Right atrium auricular region (tissue), 2 donors: Measurements from ENCODE around the gene ASCC2. TPM values are rescaled to one million over a fixed set of nuclear protein-coding genes. Genes with fewer than 3 reads are reported as not detected.
A peak's percentile ranks its signal among the peaks of the same experiment; 100 is the strongest.

Experiments used
- DNase-seq: peaks from one replicate; pipeline ENCODE4 v3.0.0-alpha.2; 2019; ENCODE audit warnings: low spot score
- H3K27ac ChIP-seq, 2 donors: fragments of 200-600 bp; sonication (generic); 1 replicate in 1 of 2; 2 replicates in 1 of 2; pipeline ENCODE4 v1.5.1; 2016 to 2019
- H3K27me3 ChIP-seq, 2 donors: fragments of 200-600 bp; sonication (generic); one replicate each; pipeline versions ENCODE4 v1.5.1 to v1.6.0; 2017 to 2019
- H3K36me3 ChIP-seq: fragments of 200-600 bp; sonication (generic); one replicate; pipeline ENCODE4 v1.5.1; 2016
- H3K4me1 ChIP-seq, 2 donors: fragments of 200-600 bp; sonication (generic); one replicate each; pipeline versions ENCODE4 v1.5.1 to v1.6.0; 2017 to 2019
- H3K4me3 ChIP-seq, 2 donors: fragments of 200-600 bp; sonication (generic); 1 replicate in 1 of 2; 2 replicates in 1 of 2; pipeline ENCODE4 v1.5.1; 2017 to 2019; ENCODE audit warnings: mild to moderate bottlenecking in 1 of 2, moderate library complexity in 1 of 2
- H3K9me3 ChIP-seq, 2 donors: fragments of 200-600 bp; sonication (generic); one replicate each; pipeline ENCODE4 v1.5.1; 2019
- total RNA-seq, 2 donors: library from RNA; depleted of rRNA; stranded (reverse); fragments of >200 nt; gene quantifications; one replicate each; pipeline ENCODE4 v1.1.0, GENCODE V29; 2016
- TF ChIP-seq, protein P1 (sequence below), 2 donors: fragments of 200-600 bp; sonication (generic); IDR thresholded peaks; one replicate each; pipeline ENCODE4 v1.5.1; 2019; ENCODE audit warnings: antibody characterized with exemption in 2 of 2

The ASCC2 gene
- total RNA-seq, 2 donors from 2014 or later, result 24.3 to 37.5 TPM

DNA sequence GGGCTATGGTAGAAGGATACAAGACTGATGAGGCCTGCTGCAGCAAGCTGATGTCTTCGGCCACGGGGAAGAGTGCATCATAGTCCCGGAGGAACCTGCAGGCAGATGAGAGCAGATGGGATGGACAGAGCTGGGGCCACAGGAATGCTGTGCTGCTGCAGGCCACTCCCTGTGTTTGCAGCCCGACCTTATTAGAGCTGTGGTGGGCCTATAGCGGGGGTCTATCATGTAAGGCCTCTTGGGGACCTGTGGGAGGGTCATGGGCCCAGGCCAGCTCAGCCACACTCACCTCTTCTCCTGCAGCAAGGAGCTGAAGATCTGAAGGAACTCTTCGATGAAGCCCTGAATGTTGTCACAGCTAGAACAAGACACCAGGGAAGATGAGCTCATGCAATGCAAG, 31.9 kb downstream of the ASCC2 start:
- Histone ChIP-seq H3K36me3 (peaks cover 82% of the 10 kb centered on the region), H3K9me3 (no peaks in the 10 kb centered on the region), H3K4me1 (peaks cover 0 to 10% of the 10 kb centered on the region in 2 donors), H3K27ac (no peak overlapping the region), H3K27me3 (no peaks in the 10 kb centered on the region), H3K4me3 (no peak overlapping the region)
- TF ChIP-seq, protein P1, sequence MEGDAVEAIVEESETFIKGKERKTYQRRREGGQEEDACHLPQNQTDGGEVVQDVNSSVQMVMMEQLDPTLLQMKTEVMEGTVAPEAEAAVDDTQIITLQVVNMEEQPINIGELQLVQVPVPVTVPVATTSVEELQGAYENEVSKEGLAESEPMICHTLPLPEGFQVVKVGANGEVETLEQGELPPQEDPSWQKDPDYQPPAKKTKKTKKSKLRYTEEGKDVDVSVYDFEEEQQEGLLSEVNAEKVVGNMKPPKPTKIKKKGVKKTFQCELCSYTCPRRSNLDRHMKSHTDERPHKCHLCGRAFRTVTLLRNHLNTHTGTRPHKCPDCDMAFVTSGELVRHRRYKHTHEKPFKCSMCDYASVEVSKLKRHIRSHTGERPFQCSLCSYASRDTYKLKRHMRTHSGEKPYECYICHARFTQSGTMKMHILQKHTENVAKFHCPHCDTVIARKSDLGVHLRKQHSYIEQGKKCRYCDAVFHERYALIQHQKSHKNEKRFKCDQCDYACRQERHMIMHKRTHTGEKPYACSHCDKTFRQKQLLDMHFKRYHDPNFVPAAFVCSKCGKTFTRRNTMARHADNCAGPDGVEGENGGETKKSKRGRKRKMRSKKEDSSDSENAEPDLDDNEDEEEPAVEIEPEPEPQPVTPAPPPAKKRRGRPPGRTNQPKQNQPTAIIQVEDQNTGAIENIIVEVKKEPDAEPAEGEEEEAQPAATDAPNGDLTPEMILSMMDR (IDR thresholded peaks at IDR 0.05), result no peak
- DNase-seq, result no peak

DNA sequence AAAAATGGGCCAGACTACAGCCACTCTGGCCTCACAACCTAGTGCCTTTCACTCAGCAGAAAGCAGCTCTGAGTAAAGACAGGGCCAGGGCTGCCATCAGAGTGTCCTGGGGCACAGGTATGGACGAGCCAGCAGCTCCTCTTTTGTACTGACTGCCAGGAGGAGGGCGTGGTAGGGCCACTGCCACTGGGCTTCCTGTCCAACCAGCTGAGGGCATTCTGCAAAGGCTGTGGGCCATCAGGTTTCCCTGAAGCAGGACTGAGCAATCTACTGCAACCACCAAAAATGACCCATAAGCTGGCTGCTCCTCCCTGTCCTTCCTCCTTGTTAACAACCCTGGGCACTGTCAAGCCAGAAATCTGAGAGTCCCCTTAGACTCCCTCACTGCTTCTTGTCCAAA, 33.1 kb downstream of the ASCC2 start:
- no peak for DNase-seq
- peaks cover 0 to 22% of the 10 kb centered on the region in 2 donors for H3K4me1 ChIP-seq
- no peaks in the 10 kb centered on the region for H3K9me3 ChIP-seq
- H3K27ac ChIP-seq, result no peak overlapping the region
- TF ChIP-seq, protein P1 (IDR thresholded peaks at IDR 0.05), result no peak
- H3K36me3 ChIP-seq, result peaks cover 84% of the 10 kb centered on the region
- H3K27me3 ChIP-seq, result no peaks in the 10 kb centered on the region
- no peak overlapping the region for H3K4me3 ChIP-seq

DNA sequence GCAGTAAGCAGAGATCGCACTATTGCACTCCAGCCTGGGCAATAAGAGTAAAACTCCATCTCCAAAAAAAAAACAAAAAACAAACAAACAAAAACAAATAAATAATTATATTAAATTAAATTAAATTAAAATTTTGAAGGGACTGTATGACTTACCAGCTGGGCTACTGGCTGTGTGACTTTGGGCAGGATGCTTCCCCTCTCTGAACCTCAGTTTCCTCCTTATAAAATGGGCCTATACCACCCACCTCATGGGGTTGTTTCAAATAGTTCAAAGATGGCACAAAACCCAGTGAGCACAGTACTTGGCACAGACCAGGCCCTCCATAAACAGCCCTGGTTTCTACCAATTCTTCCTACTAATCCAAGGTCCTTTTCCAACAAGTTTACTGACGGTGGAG, 34.9 kb downstream of the ASCC2 start:
- DNase-seq, result no peak
- H3K27ac ChIP-seq, result no peak overlapping the region
- TF ChIP-seq, protein P1 (IDR thresholded peaks at IDR 0.05), result no peak
- no peaks in the 10 kb centered on the region for H3K9me3 ChIP-seq
- H3K4me3 ChIP-seq, result no peak overlapping the region
- H3K4me1 ChIP-seq, result peaks cover 0 to 40% of the 10 kb centered on the region in 2 donors
- H3K36me3 ChIP-seq, result peaks cover 89% of the 10 kb centered on the region
- H3K27me3 ChIP-seq, result no peaks in the 10 kb centered on the region

DNA sequence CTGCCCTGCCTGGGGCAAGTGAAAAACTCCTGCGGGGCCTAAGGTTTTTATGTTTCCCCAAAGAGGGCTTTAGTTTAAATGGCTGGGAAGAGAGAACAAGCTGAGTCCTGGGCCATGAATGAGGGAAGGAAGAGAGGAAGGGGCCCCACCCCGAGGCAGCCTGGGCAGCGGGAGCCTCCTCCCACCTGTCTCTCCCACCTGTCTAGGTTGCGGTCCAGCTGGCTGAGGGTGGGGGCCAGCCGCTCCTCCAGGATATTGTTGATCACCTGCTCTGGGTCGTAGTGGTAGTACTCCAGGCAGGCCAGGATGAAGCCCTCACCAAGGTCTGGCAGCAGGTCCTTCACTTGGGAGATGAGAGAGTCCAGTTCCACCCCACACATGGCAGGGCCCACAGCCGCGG, 36.3 kb downstream of the ASCC2 start:
- H3K36me3 ChIP-seq, result peaks cover 84% of the 10 kb centered on the region
- H3K4me1 ChIP-seq, result peaks cover 0 to 50% of the 10 kb centered on the region in 2 donors
- H3K4me3 ChIP-seq, result no peak overlapping the region
- DNase-seq, result no peak
- no peaks in the 10 kb centered on the region for H3K27me3 ChIP-seq
- H3K9me3 ChIP-seq, result no peaks in the 10 kb centered on the region
- TF ChIP-seq, protein P1 (IDR thresholded peaks at IDR 0.05), result no peak
- H3K27ac ChIP-seq, result peak overlapping the region; percentile 59 to 68

DNA sequence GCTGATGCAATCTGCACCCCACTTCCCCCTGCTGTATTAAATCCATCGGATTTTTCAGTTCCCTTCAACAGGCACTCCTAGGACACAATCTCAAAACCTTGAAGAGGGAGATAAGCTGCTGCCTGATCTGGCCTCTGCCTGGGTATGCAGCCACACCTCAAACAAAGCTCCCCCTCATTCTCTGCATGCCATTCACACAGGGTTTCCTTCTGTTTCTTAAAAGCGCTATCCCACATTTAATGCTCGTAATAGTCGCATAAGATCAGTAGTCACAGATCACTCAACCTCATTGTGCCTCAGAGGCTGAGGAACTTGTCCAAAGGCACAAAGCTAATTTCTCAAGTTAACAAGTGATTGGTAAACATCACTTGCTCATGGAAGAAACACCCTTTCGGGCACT, 36.9 kb downstream of the ASCC2 start:
- no peak for DNase-seq
- TF ChIP-seq, protein P1 (IDR thresholded peaks at IDR 0.05), result no peak
- Histone ChIP-seq H3K27me3 (no peaks in the 10 kb centered on the region), H3K27ac (peak overlapping the region; percentile 59 to 68), H3K4me1 (peaks cover 0 to 50% of the 10 kb centered on the region in 2 donors), H3K9me3 (no peaks in the 10 kb centered on the region), H3K36me3 (peaks cover 84% of the 10 kb centered on the region), H3K4me3 (no peak overlapping the region)

DNA sequence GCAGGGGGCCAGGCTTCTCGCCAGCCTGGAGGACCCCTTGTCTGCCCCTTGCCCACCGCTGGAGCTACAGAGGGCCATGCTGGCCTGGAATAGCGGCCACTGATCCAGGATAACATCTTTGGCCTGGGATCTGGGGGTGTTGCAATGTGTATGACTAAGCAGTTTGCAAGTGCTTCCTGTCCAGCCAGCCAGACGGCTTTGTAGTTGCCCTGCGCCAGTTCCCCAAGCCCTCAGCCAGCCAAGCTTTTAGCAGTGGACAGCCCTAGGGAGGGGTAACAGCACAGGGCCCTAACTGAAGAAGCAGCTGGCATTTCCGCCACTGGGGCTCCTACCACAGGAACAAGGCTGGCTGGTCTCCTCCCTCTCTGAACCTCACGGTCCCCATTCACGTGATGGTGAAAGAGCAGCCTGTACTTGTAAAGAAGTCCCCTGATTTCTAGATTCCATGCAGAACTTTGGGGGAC, 38.8 kb downstream of the ASCC2 start:
- peak overlapping the region; percentile 83 to 84 for H3K27ac ChIP-seq
- H3K9me3 ChIP-seq, result no peaks in the 10 kb centered on the region
- peaks cover 81% of the 10 kb centered on the region for H3K36me3 ChIP-seq
- TF ChIP-seq, protein P1 (IDR thresholded peaks at IDR 0.05), result no peak
- no peaks in the 10 kb centered on the region for H3K27me3 ChIP-seq
- H3K4me1 ChIP-seq, result peaks cover 0 to 50% of the 10 kb centered on the region in 2 donors
- peak overlapping the region in 1 of 2 donors; percentile 22 for H3K4me3 ChIP-seq
- DNase-seq, result peak; percentile 96
